GM23338 (cell line): Measurements from ENCODE around the gene DNAJB8. TPM values are rescaled to one million over a fixed set of nuclear protein-coding genes. Genes with fewer than 3 reads are reported as not detected.

Source experiments
- ATAC-seq: fragments of 200-7000 bp; cut with Tn5 transposase; 3 replicates; pipeline ENCODE4 v1.9.1; 2020
- DNase-seq: peaks from one replicate; pipeline ENCODE4 v3.0.0-alpha.2; 2015; ENCODE audit warnings: low spot score
- H2AFZ ChIP-seq: fragments of 200-600 bp; sonication (generic); 2 replicates; pipeline ENCODE4 v1.8.0; 2016; ENCODE audit warnings: antibody characterized with exemption, mild to moderate bottlenecking, moderate library complexity
- H3F3A ChIP-seq: fragments of 200-600 bp; sonication (generic); replicated peaks from 2 replicates; pipeline ENCODE4 v1.8.0; 2017; ENCODE audit warnings: antibody characterized with exemption, mixed run types, low read depth
- H3K27ac ChIP-seq: fragments of 200-600 bp; sonication (generic); 2 replicates; pipeline ENCODE4 v1.6.1; 2016; ENCODE audit warnings: low read depth
- H3K27me3 ChIP-seq: fragments of 200-600 bp; sonication (generic); 2 replicates; pipeline ENCODE4 v1.8.0; 2016; ENCODE audit warnings: mild to moderate bottlenecking, mixed run types, moderate library complexity; ENCODE audit not compliant: insufficient read depth
- H3K36me3 ChIP-seq: fragments of 200-600 bp; sonication (generic); 2 replicates; pipeline ENCODE4 v1.8.0; 2016; ENCODE audit warnings: mild to moderate bottlenecking; ENCODE audit not compliant: insufficient read depth
- H3K4me1 ChIP-seq: fragments of 200-600 bp; sonication (generic); 2 replicates; pipeline ENCODE4 v1.8.0; 2016; ENCODE audit warnings: mild to moderate bottlenecking, moderate library complexity; ENCODE audit not compliant: insufficient read depth
- H3K4me2 ChIP-seq: fragments of 200-600 bp; sonication (generic); 2 replicates; pipeline ENCODE4 v1.7.1; 2017; ENCODE audit warnings: mixed run types
- H3K4me3 ChIP-seq: fragments of 200-600 bp; sonication (generic); 2 replicates; pipeline ENCODE4 v1.6.1; 2016; ENCODE audit warnings: mixed run types
- H3K79me2 ChIP-seq: fragments of 200-600 bp; sonication (generic); replicated peaks from 2 replicates; pipeline ENCODE4 v1.8.0; 2017; ENCODE audit warnings: mild to moderate bottlenecking; ENCODE audit not compliant: insufficient read depth
- H3K9me2 ChIP-seq: fragments of 200-600 bp; sonication (generic); 2 replicates; pipeline ENCODE4 v1.8.0; 2017; ENCODE audit not compliant: insufficient read depth
- H4K20me1 ChIP-seq: fragments of 200-600 bp; sonication (generic); replicated peaks from 2 replicates; pipeline ENCODE4 v1.8.0; 2017; ENCODE audit warnings: mild to moderate bottlenecking; ENCODE audit not compliant: insufficient read depth
- H3K27ac Mint-ChIP-seq: 2 replicates; pipeline ENCODE4 v1.8.0; 2020; ENCODE audit warnings: inconsistent platforms, mild to moderate bottlenecking, moderate library complexity, mixed read lengths
- H3K27me3 Mint-ChIP-seq: 3 replicates; pipeline ENCODE4 v1.8.0; 2022; ENCODE audit warnings: low read depth, mild to moderate bottlenecking, moderate library complexity, mixed read lengths, inconsistent platforms; ENCODE audit not compliant: insufficient read depth, poor library complexity
- H3K36me3 Mint-ChIP-seq: 3 replicates; pipeline ENCODE4 v1.8.0; 2021; ENCODE audit warnings: low read depth, mild to moderate bottlenecking, inconsistent platforms, moderate library complexity, mixed read lengths
- H3K4me1 Mint-ChIP-seq: 3 replicates; pipeline ENCODE4 v1.8.0; 2020; ENCODE audit warnings: mild to moderate bottlenecking, inconsistent platforms, mixed read lengths
- H3K4me3 Mint-ChIP-seq: 3 replicates; pipeline ENCODE4 v1.8.0; 2021; ENCODE audit warnings: moderate library complexity, mild to moderate bottlenecking, inconsistent platforms, mixed read lengths
- H3K9me3 Mint-ChIP-seq: 3 replicates; pipeline ENCODE4 v1.8.0; 2020; ENCODE audit warnings: moderate library complexity, mild to moderate bottlenecking, inconsistent platforms, mixed read lengths
- CREB1 ChIP-seq: fragments of 250-450 bp; sonication (Bioruptor Pico); IDR thresholded peaks from 2 replicates; pipeline ENCODE4 v1.5.0; 2020; ENCODE audit warnings: low read depth, mild to moderate bottlenecking, moderate library complexity
- CTCF ChIP-seq, 2 experiments: fragments of 200-600 bp in 1 of 2; sonication (generic) in 1 of 2; conservative IDR thresholded peaks; 2 replicates each; pipeline versions ENCODE4 v1.5.1 to v1.6.1; 2016 to 2017; ENCODE audit warnings: antibody characterized with exemption in 2 of 2, low read depth in 2 of 2, mild to moderate bottlenecking in 2 of 2, moderate library complexity in 1 of 2
- ETS1 ChIP-seq: IDR thresholded peaks from 2 replicates; pipeline ENCODE4 v1.6.1; 2016; ENCODE audit warnings: antibody characterized with exemption
- EZH2 ChIP-seq: fragments of 200-600 bp; sonication (generic); IDR thresholded peaks from one replicate; pipeline ENCODE4 v1.8.0; 2017; ENCODE audit warnings: antibody characterized with exemption, mild to moderate bottlenecking, low read depth; ENCODE audit not compliant: unreplicated experiment
- EZH2phosphoT487 ChIP-seq: fragments of 200-600 bp; sonication (generic); IDR thresholded peaks from one replicate; pipeline ENCODE4 v1.8.1; 2018; ENCODE audit warnings: antibody characterized with exemption; ENCODE audit not compliant: unreplicated experiment
- JUNB ChIP-seq: IDR thresholded peaks from one replicate; pipeline ENCODE4 v1.6.1; 2016; ENCODE audit warnings: antibody characterized with exemption; ENCODE audit not compliant: unreplicated experiment
- NANOG ChIP-seq: IDR thresholded peaks from 2 replicates; pipeline ENCODE4 v1.6.1; 2016; ENCODE audit warnings: antibody characterized with exemption, borderline replicate concordance
- POLR2AphosphoS5 ChIP-seq: IDR thresholded peaks from 2 replicates; pipeline ENCODE4 v1.6.1; 2016; ENCODE audit warnings: antibody characterized with exemption, low read depth
- REST ChIP-seq: IDR thresholded peaks from one replicate; pipeline ENCODE4 v1.6.1; 2018; ENCODE audit warnings: antibody characterized with exemption; ENCODE audit not compliant: unreplicated experiment
- STAT1 ChIP-seq: IDR thresholded peaks from one replicate; pipeline ENCODE4 v1.6.1; 2016; ENCODE audit warnings: antibody characterized with exemption; ENCODE audit not compliant: unreplicated experiment
- ZNF114 ChIP-seq: fragments of 250-450 bp; sonication (Bioruptor Pico); IDR thresholded peaks from 2 replicates; pipeline ENCODE4 v1.5.0; 2020; ENCODE audit warnings: mild to moderate bottlenecking, moderate library complexity
- ZNF331 ChIP-seq: fragments of 250-450 bp; sonication (Bioruptor Pico); IDR thresholded peaks from 2 replicates; pipeline ENCODE4 v1.5.0; 2020; ENCODE audit warnings: low read depth, mild to moderate bottlenecking, moderate library complexity
- polyA plus RNA-seq: library from polyadenylated mRNA; unstranded; fragments of >200 nt; fragmentation: Nextera tagmentation; extraction: Ambion mirVana; gene quantifications from 2 replicates; pipeline ENCODE4 v1.2.1, GENCODE V29; 2016
- total RNA-seq: library from RNA; depleted of rRNA; stranded (reverse); fragments of >200 nt; shearing (Covaris generic); gene quantifications from 2 replicates; pipeline ENCODE4 v1.2.3, GENCODE V29; 2014

The DNAJB8 gene
- total and polyA plus RNA-seq, 2 experiments from 2014 or later = not detected

GRCh38 chr3:128471110-128471509 lies 4.4 kb upstream of the DNAJB8 start:
- peaks cover 55% of the 10 kb centered on the region for H3K27me3 Mint-ChIP-seq
- H3F3A ChIP-seq = 0 out of 2 replicates have a peak, but pooled peaks cover 7% of the 10 kb centered on the region
- peaks cover 50% of the 10 kb centered on the region for H3K27me3 ChIP-seq
- no peaks in the 10 kb centered on the region; the same call in 1 of the 3 replicates for H3K9me3 Mint-ChIP-seq
- no peak overlapping the region for H3K27ac Mint-ChIP-seq
- H2AFZ ChIP-seq = no peak overlapping the region
- H3K4me3 Mint-ChIP-seq = no peak overlapping the region
- peaks cover 22% of the 10 kb centered on the region for H3K4me1 Mint-ChIP-seq
- no peaks in the 10 kb centered on the region for H3K36me3 Mint-ChIP-seq
- H3K79me2 ChIP-seq = no peaks in the 10 kb centered on the region
- no peak for ATAC-seq
- no peak overlapping the region for H3K4me2 ChIP-seq
- DNase-seq = no peak
- H3K9me2 ChIP-seq = no peaks in the 10 kb centered on the region
- no peak overlapping the region for H3K4me3 ChIP-seq
- H3K27ac ChIP-seq = no peak overlapping the region
- H3K36me3 ChIP-seq = no peaks in the 10 kb centered on the region
- H4K20me1 ChIP-seq = no peaks in the 10 kb centered on the region
- TF ChIP-seq CTCF (conservative IDR thresholded peaks at IDR 0.05; ENCODE audit: low read depth in 2 of 2) (no peak), REST (no peak), NANOG (no peak), STAT1 (no peak), EZH2 (no peak), ZNF331 (no peak), EZH2phosphoT487 (no peak), ETS1 (no peak), POLR2AphosphoS5 (no peak), JUNB (no peak), ZNF114 (CRISPR knock-in tag) (no peak), CREB1 (CRISPR knock-in tag) (no peak)
- peaks cover 20% of the 10 kb centered on the region for H3K4me1 ChIP-seq
